Measurements from ENCODE around the gene MARCHF9. TPM values are rescaled to one million over a fixed set of nuclear protein-coding genes. Genes with fewer than 3 reads are reported as not detected.

The MARCHF9 gene
- total RNA-seq, 1 experiment from 2014 or later, result 19.8 TPM

DNA sequence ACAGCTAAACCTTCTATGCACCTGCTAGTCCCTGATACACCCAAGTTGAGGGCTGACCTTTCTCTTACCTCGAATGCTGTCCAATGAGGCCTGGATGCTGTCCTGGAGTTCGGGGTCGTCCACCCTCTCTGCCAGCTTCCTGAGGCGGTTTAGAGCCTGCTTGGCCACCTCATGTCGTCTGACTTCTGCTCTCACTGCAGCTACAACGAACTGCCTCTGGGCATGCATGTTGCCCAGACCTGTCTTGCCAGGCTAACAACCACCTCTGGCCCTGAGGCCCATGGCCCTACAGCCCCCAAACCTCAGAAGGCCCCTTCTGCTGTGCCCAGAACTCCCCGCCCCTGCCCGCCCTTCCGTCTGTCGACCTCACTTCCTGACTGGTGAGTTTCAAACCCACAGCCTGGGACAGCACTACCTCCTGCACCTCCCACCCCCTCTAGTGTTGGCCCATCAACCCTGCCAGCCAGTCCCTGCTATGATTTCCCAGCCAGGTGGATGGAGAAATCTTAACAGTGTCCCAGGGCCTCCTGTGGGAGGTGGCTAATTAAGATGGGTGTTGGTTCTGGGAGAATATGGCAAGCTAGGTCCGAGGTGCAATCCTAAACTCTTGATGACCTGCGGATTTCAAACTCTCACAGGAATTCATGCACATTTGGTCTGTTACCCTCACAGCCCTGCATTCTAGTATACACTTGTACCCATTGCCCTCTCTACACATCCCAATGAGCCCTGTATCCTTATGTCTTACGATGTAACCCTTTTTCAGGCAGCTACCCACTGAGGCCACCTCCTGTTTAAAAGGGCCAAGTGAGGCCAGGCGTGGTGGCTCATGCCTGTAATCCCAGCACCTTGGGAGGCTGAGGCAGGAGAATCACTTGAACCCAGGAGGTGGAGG, 12.8 kb upstream of the MARCHF9 start:
- no peak overlapping the region for H3K27ac ChIP-seq (ENCODE audit: low read depth, low read length, poor library complexity, severe bottlenecking)
- DNase-seq (ENCODE audit: low spot score), result no peak
- H3K9me3 ChIP-seq (ENCODE audit: low read depth, low read length, poor library complexity, severe bottlenecking), result no peaks in the 10 kb centered on the region
- H3K4me1 ChIP-seq (ENCODE audit: insufficient read depth, low read length, poor library complexity, severe bottlenecking), result peaks cover 29% of the 10 kb centered on the region
- peaks cover 7% of the 10 kb centered on the region for H3K27me3 ChIP-seq (replicated peaks; ENCODE audit: insufficient read depth, low read depth, low read length, poor library complexity)
- ChIA-PET CTCF (no interaction called here), POLR2A (ENCODE audit: low non-redundant PET) (interaction anchor here (0.6 kb wide), 1 partner anchor 189 kb away, joined by 3 read pairs; no protein-coding TSS in a partner anchor)
- peaks cover 10% of the 10 kb centered on the region for H3K36me3 ChIP-seq (ENCODE audit: insufficient read depth, low read length, poor library complexity, severe bottlenecking)
- H3K4me3 ChIP-seq (ENCODE audit: low read depth, low read length, poor library complexity, severe bottlenecking), result no peak overlapping the region
- intact Hi-C loops (cut with micrococcal nuclease; ENCODE audit: unreplicated experiment), result loop anchor here (5.0 kb wide), 1 partner anchor 280 kb away; no protein-coding TSS in a partner anchor
- TF ChIP-seq, protein P1, sequence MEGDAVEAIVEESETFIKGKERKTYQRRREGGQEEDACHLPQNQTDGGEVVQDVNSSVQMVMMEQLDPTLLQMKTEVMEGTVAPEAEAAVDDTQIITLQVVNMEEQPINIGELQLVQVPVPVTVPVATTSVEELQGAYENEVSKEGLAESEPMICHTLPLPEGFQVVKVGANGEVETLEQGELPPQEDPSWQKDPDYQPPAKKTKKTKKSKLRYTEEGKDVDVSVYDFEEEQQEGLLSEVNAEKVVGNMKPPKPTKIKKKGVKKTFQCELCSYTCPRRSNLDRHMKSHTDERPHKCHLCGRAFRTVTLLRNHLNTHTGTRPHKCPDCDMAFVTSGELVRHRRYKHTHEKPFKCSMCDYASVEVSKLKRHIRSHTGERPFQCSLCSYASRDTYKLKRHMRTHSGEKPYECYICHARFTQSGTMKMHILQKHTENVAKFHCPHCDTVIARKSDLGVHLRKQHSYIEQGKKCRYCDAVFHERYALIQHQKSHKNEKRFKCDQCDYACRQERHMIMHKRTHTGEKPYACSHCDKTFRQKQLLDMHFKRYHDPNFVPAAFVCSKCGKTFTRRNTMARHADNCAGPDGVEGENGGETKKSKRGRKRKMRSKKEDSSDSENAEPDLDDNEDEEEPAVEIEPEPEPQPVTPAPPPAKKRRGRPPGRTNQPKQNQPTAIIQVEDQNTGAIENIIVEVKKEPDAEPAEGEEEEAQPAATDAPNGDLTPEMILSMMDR (conservative IDR thresholded peaks at IDR 0.05; ENCODE audit: low read depth, low read length), result no peak
- TF ChIP-seq EZH2 (IDR thresholded peaks at IDR 0.05; ENCODE audit: borderline replicate concordance, low read depth, low read length, poor library complexity, severe bottlenecking), result no peak
- no TSS peak for BruUV-seq (replicated peaks)

DNA sequence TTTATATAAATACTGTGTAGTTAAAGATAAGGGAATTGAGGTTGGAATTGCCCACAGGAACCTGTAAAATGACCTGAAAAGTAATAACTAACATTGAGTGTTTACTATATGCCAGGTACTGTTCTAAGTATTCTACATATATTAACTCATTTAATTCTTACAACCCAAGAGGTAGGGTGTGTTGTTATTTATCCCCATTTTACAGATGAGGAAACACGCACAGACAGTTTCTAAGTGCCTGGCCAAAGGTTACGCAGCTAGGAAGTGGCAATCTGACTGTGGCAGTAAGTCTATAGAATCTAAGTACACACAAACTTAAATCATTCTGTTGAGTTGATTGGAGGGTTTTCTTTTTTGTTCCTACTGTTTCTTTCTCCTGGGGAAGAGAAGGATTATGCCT, 11.1 kb upstream of the MARCHF9 start:
- Histone ChIP-seq H3K27ac (ENCODE audit: low read depth, low read length, poor library complexity, severe bottlenecking) (peak overlapping the region; percentile 97), H3K4me3 (ENCODE audit: low read depth, low read length, poor library complexity, severe bottlenecking) (peak overlapping the region; percentile 60), H3K36me3 (ENCODE audit: insufficient read depth, low read length, poor library complexity, severe bottlenecking) (peaks cover 23% of the 10 kb centered on the region), H3K9me3 (ENCODE audit: low read depth, low read length, poor library complexity, severe bottlenecking) (no peaks in the 10 kb centered on the region), H3K4me1 (ENCODE audit: insufficient read depth, low read length, poor library complexity, severe bottlenecking) (peaks cover 22% of the 10 kb centered on the region), H3K27me3 (replicated peaks; ENCODE audit: insufficient read depth, low read depth, low read length, poor library complexity) (no peaks in the 10 kb centered on the region)
- DNase-seq (ENCODE audit: low spot score), result no peak
- POLR2A ChIA-PET (ENCODE audit: low non-redundant PET), result no interaction called here
- intact Hi-C loops (cut with micrococcal nuclease; ENCODE audit: unreplicated experiment), result loop anchor here (5.0 kb wide), 1 partner anchor 281 kb away; no protein-coding TSS in a partner anchor
- CTCF ChIA-PET, result no interaction called here
- no peak for TF ChIP-seq EZH2 (IDR thresholded peaks at IDR 0.05; ENCODE audit: borderline replicate concordance, low read depth, low read length, poor library complexity, severe bottlenecking)
- TF ChIP-seq, protein P1 (conservative IDR thresholded peaks at IDR 0.05; ENCODE audit: low read depth, low read length), result no peak
- BruUV-seq (replicated peaks), result no TSS peak

DNA sequence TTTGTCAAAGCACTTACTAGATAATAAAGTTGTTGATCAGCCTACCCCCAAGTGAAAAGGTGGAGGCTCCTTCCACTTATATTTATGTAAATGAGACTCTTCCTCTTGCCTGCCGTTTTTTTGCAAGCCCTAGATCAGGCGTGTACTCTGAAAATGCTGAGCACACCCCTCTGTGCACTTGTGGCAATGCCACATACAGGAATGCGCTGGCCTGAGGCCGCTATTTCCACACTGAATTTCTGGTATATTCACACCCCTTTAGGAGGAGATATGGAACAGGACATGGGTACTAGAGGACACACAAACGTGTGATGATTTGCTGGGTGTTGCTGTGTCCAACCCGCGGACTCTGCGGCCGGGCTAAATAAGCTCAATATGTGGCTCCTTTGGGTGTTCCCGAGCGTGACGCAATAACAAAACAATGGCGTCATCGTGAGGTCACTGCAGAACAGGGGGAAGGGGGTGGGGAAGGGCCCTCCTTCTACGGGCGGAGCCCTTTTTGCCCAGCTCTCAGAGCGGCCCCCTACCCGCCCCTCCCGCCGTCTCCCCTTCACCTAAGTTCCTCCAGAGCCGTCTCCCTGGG, 10.6 kb upstream of the MARCHF9 start:
- H3K27me3 ChIP-seq (replicated peaks; ENCODE audit: insufficient read depth, low read depth, low read length, poor library complexity), result no peaks in the 10 kb centered on the region
- peaks cover 28% of the 10 kb centered on the region for H3K36me3 ChIP-seq (ENCODE audit: insufficient read depth, low read length, poor library complexity, severe bottlenecking)
- POLR2A ChIA-PET (ENCODE audit: low non-redundant PET), result interaction anchor here (0.6 to 1.1 kb wide), 4 partner anchors 15 to 227 kb away, joined by 6 to 9 read pairs (median 8); partner anchors contain the start of gene ARHGEF25
- H3K9me3 ChIP-seq (ENCODE audit: low read depth, low read length, poor library complexity, severe bottlenecking), result no peaks in the 10 kb centered on the region
- H3K4me1 ChIP-seq (ENCODE audit: insufficient read depth, low read length, poor library complexity, severe bottlenecking), result peaks cover 18% of the 10 kb centered on the region
- H3K27ac ChIP-seq (ENCODE audit: low read depth, low read length, poor library complexity, severe bottlenecking), result peak overlapping the region; percentile 97
- H3K4me3 ChIP-seq (ENCODE audit: low read depth, low read length, poor library complexity, severe bottlenecking), result peak overlapping the region; percentile 60
- DNase-seq (ENCODE audit: low spot score), result no peak
- BruUV-seq (replicated peaks), result no TSS peak
- intact Hi-C loops (cut with micrococcal nuclease; ENCODE audit: unreplicated experiment), result loop anchor here (5.0 kb wide), 1 partner anchor 282 kb away; no protein-coding TSS in a partner anchor
- TF ChIP-seq, protein P1 (conservative IDR thresholded peaks at IDR 0.05; ENCODE audit: low read depth, low read length), result no peak
- no peak for TF ChIP-seq EZH2 (IDR thresholded peaks at IDR 0.05; ENCODE audit: borderline replicate concordance, low read depth, low read length, poor library complexity, severe bottlenecking)
- CTCF ChIA-PET, result interaction anchor here (1.4 kb wide), 1 partner anchor 18 kb away, joined by 15 read pairs; no protein-coding TSS in a partner anchor

Measured in A673 (cell line).